ENCODE data around the gene ZNF396.
A peak's percentile ranks its signal among the peaks of the same experiment; 100 is the strongest.

The ZNF396 gene

DNA sequence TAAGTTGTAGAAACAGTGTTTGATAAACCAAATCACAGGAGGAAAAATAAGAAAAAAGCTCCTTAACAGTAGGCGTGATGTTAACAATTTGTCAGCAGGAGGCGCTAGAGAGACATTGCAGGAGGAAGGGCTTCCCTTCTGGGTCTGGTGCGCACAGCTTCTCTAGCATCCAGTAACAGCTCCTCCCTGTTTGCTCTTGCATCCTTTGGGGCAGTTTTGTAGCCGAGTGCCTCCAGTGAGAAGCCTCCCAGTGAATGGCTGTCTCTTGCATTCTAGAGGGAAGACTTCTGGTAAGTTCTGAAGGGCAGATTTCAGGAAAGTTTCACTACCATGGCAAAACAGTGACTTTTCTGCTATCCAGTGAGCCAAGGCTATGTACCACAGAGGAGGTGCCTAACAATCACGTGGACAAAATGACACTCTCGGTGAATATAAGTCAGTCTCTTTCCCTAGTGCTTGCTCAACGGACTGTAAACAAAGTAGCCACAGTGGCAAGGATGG is 9.5 kb upstream of the ZNF396 start:
- no peak overlapping the region for H3K27ac ChIP-seq
- TF ChIP-seq, protein P1, sequence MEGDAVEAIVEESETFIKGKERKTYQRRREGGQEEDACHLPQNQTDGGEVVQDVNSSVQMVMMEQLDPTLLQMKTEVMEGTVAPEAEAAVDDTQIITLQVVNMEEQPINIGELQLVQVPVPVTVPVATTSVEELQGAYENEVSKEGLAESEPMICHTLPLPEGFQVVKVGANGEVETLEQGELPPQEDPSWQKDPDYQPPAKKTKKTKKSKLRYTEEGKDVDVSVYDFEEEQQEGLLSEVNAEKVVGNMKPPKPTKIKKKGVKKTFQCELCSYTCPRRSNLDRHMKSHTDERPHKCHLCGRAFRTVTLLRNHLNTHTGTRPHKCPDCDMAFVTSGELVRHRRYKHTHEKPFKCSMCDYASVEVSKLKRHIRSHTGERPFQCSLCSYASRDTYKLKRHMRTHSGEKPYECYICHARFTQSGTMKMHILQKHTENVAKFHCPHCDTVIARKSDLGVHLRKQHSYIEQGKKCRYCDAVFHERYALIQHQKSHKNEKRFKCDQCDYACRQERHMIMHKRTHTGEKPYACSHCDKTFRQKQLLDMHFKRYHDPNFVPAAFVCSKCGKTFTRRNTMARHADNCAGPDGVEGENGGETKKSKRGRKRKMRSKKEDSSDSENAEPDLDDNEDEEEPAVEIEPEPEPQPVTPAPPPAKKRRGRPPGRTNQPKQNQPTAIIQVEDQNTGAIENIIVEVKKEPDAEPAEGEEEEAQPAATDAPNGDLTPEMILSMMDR (conservative IDR thresholded peaks at IDR 0.05), result peak; percentile 82

DNA sequence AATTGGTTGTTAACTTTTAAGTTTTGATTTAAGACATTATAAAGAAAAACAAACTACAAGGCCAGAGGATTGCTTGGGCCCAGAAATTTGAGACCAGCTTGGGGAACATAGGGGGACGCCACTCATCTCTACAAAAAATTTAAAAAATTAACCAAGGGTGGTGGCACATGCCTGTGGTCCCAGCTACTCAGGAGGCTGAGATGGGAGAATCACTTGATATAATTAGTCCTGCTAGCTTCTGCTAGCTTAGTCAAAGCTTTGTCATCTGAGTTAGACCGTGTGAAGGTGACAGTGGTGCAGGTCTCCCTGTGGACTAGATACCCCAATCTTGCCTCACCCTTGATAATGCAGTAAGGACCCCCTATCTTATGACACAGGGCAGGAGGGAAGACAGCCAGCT is 6.0 kb upstream of the ZNF396 start:
- TF ChIP-seq, protein P1 (conservative IDR thresholded peaks at IDR 0.05), result no peak
- H3K27ac ChIP-seq, result no peak overlapping the region

DNA sequence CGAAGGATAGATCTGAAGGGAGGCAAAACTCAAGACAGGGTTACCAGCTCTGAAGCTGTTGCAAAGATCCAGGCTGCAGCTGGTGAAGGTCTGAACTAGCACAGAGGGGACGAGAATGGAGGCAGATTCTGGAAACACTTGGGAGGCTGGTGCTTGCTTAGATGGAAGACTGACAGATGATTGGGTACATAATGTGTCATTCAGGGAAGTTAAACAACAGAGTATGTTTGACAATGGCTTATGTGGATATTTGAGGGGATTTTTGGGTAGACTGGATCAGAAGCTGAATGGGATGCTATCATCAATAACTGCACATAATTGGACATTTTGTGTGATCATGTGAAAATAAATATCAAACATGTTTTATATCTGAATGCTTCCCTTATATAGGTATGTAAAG is 2.3 kb upstream of the ZNF396 start:
- no peak overlapping the region for H3K27ac ChIP-seq
- TF ChIP-seq, protein P1 (conservative IDR thresholded peaks at IDR 0.05), result no peak

DNA sequence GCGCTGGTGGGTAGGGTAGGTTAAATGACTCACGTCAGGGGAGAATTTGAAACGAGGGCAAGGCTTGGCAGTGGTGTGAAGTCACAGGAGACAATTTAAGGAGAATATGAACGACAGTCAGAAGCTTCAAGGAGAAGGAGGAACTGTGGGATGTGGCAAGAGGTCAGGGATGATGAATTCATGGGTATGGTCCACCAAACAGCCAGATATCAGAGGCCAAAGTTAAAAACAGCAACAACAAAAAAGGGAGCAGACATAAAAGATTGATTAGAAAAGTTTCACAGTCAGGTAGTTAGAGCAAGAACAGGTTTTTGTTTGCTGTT is 1.4 kb upstream of the ZNF396 start:
- H3K27ac ChIP-seq, result no peak overlapping the region
- TF ChIP-seq, protein P1 (conservative IDR thresholded peaks at IDR 0.05), result no peak

DNA sequence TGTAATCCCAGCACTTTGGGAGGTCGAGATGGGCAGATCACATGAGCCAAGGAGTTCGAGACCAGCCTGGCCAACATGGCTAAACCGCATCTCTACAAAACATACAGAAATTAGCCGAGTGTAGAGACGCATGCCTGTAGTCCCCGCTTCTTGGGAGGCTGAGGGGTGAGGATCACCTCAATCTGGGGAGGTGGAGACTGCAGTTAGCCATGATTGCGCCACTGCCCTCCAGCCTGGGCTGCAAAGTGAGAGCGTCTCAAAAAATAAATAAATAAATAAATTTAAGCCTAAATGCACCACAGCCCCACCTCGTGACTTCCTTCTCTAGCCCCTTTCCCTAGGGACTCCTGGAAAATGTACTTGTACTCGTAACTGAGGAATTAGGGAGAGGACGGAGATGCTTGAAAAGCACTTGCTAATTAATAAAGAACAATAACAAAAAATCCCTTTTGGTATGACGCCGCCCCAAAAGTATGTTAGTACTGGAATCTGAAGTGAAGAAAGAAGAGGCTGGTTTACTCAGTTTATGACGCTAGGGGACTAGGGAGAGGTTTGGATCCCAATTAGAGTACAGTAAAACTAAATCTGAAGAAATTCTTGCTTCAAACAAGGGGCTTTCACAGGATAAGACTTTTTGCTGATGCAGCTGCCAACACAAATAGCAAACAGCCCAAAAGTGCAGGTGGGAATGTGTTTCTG is 887 bp upstream of the ZNF396 start:
- no peak overlapping the region for H3K27ac ChIP-seq

DNA sequence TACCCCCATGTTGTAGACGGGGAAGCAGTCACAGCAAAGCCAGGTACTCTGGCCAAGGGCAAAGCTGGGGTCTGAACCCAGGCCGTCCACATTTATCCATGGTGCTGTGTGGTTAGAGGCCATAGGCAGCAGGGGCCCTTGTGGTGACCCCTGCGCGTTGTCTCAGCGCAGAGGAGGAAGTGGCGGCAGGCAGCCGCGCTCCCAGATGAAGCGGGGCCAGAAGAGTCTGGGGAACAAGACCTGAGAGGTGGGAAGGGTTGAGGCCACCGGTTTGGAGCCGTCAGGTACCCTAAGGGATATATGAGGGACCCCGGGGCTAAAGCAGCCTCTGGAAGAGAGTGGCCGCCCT is 770 bp downstream of the ZNF396 start:
- TF ChIP-seq, protein P1 (conservative IDR thresholded peaks at IDR 0.05), result no peak
- H3K27ac ChIP-seq, result no peak overlapping the region; the same call in 1 of the 2 replicates

More for the DNA sequence above, 887 bp upstream of the ZNF396 start:
- TF ChIP-seq, protein P1 (conservative IDR thresholded peaks at IDR 0.05), result no peak

DNA sequence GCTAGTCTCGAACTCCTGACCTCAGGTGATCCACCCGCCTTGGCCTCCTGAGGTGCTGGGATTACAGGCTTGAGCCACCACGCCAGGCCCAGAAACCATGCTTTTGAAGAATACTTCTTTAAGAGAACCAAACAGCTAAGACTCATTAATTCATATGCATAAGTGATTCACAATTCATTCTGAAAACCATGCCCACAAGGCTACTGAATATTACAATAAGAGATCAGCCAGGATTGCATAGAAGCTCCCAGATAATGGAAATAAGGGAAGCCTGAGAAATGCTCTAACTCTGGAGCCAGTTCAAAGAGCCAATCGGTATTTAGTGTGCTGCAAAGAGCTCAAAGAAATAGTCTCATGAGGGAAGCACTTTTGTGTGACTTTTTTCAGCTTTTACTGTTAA is 2.4 kb downstream of the ZNF396 start:
- no peak overlapping the region for H3K27ac ChIP-seq
- TF ChIP-seq, protein P1 (conservative IDR thresholded peaks at IDR 0.05), result no peak
